Measurements from ENCODE around the gene SEC14L3.
"Not testable (repeated sequence)": the region's sequence is repeated elsewhere in the genome, so short reads cannot be mapped to it uniquely, and the experiment has no call there.

SEC14L3 gene

DNA sequence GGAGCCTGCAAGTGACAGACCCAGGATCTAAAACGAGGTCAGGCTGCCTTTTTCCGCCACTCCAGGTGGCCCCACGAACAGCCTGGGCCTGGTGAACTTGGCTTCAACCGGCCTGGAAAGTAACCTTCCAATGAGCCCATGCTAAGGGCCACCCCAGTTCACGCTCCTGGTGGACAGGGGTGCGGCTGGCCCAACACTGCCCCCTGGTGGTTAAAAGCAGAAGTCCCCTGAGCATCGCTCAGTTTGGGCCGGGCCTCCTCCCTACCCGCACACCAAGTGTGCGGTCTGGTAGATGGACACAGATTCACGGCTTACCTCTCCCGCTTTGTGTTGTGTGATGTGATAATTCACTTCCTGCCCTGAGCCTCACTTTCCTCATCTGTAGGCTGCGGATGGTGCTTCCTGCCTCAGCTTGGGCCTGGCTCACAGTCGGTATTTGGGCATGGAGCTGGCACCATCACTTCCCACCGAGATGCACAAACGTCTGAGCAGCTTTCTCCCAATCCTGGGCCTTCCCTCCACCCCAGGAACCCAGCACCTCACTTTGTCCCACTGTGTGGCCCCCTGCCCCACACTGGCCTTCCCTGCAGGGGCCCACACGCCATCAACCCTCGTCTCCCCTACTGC, 13.7 kb upstream of the SEC14L3 start:
- DNase-seq (ENCODE audit: low read depth) = peak; percentile 63

DNA sequence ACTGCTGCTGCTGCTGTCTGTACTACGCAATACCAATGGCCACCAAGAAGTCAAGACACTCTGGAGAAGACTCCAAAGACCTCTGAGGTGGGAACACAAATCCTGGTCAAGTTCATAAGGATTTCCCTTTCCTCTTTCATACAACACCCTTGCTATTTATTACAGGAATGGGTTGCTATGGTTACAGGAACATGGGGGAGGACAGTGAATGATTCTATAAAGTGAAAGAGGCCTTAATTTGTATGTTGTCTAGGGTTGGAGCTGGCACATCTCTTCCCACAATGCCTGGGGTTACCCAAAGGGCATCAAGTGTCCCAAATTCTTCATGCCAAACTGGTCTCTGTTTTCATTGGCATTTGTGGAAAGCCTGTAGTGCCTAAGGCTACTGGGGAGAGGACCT, 11.4 kb upstream of the SEC14L3 start:
- DNase-seq (ENCODE audit: low read depth) = peak; percentile 27

DNA sequence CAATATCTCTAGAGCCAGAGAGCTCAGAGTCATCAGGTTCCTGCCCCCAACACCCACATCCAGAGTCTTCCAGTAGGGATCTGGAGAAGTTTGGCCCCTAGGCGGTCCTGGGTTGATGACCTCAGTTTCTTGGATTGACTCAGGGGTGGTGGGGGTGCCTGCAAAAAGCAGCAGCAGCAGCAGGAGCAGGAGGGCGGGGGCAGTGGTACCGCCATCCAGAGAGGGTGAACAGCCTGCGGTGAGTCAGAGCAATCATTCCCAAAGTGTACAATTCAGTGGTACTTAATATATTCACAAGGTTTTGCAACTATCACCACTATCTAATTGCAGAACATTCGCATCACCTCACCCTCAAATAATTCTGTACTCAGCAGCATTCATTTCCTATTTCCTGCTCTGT, 9.9 kb upstream of the SEC14L3 start:
- DNase-seq (ENCODE audit: low read depth) = peak; percentile 29

DNA sequence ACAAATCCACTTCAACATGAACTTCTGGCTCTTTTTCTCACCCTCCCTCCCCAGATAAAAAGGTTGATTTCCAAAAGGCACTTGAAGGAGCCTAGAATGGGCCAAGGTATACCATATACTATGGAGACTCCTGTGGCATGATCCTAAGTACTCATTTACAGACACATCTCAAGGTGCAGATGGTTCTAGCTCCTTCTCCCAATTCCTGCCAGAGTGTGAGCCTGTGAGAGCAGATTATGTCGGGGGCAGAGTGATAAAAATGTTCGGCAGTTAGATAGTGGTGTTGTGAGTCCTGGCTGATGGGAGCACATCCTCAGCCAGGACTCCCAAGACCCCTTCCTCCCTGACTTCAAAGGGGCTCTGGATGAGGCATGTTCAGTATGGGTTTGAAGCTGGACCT, 8.2 kb upstream of the SEC14L3 start:
- no peak for DNase-seq (ENCODE audit: low read depth)

DNA sequence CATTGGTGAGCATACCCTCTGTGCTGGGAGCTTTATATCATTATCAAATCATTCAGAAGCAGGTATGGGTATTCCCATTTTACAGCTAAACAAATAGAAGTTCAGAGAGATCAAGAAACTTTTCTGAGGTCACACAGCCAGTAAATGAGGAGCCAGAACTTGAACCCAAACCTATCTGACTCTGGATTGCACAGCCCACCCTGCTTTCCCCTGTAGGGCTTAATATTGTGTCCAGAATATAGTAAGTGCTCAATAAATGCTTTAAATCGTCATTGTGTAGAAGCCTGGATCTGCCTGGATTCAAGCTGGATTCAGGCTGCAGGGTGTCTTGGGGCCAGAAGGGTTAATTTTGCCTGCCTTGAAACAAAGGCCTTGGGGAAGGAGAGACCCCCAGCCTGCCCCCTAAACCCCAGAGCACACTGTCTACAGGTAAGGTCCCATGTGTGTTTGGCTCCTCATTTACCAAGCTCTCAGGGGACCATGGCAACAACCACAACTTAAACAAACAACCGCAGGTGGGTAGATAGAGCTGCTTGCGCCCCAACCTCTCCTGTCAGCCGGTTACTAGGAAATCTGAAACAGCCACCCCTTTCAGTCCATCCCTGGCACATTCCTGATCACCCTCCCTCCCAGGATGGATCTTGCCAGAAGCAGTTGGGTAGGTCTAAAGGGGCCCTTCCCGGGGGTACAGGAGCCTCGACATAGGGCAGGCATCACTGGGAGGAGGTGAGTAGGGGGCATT, 3.0 kb upstream of the SEC14L3 start:
- no peak for DNase-seq (ENCODE audit: low read depth)

DNA sequence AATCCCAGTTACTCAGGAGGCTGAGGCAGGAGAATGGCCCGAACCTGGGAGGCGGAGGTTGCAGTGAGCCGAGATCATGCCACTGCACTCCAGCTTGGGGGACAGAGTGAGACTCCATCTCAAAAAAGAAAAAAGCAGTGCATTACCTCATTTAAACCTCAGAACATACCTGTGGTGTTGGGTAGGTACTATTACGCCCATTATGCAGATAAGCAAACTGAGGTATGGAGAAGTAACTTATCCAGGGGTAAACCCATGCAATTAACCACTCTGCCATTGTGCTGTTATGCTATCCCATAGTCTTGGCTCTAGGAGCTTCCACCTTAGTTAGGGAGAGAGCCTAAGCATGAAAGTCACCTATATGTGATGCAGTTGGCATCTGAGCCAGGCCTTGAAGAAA, 2.3 kb upstream of the SEC14L3 start:
- DNase-seq (ENCODE audit: low read depth) = no peak

DNA sequence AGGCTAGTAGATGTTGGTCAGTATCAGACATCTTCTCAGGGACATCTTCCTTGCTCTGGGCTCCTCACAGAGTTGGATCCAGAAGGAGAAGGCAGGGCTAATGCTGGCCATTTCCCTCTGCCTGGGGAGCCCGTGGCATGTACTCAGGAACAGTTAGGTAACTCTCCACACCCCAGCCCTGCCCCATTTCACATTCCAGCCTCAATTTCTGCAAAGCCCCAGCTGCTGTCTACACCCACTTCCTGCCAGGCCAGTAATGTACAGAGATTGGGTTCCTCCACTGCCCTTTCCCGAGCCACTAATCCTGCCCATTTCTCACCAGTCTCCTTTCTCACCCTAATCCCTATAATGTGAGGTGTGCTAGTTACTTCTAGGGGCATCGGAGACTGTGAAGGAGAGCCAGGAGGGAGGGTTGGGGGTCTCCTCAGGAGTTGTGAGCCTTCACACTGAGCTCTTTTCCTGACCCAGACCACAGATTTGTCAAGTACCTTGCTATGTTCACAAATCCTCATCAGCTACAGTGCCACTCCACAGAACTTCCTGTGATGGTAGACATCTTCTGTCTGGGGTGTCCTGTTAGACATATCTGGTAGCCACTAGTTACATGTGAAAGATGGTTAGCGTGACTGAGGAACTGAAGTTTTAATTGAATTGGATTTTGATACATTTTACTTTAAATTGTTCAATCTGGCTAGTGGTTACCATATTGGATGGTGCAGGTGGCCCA, 1.3 kb upstream of the SEC14L3 start:
- DNase-seq (ENCODE audit: low read depth) = no peak

DNA sequence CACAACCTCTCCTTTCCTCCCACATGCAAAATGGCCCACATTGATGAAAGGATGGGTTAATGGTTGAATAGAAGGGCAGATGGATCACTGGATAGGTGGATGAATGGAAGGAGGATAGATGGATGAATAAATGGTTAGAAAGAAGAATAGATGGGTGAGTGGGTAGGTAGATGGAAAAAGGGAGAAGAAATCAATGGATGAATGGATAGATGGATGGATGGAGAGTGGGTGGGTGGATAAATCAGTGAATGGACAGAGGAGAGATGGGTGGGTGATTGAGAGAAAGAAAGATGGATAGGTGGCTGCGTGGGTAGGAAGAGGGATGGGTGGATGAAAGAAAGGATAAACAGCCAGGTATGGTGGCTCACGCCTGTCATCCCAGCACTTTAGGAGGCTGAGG, 1.2 kb downstream of the SEC14L3 start:
- no peak for DNase-seq (ENCODE audit: low read depth)

DNA sequence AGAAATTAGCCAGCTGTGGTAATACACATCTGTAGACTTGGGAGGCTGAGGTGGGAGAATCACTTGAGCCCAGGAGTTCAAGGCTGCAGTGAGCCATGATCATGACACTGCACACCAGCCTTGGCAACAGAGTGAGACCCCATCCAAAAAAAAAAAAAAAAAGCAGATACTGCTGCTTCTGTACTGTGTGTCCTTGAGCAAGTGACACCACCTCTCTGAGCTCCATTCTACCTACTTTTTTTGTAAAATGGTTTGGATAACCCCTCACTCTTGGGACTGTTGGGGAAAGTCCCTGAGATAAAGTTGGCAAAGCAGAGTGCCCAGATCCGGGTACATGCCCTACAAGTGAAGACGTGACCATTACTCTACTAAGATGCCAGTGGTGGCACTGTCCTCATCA, 2.7 kb downstream of the SEC14L3 start:
- DNase-seq (ENCODE audit: low read depth) = no peak

DNA sequence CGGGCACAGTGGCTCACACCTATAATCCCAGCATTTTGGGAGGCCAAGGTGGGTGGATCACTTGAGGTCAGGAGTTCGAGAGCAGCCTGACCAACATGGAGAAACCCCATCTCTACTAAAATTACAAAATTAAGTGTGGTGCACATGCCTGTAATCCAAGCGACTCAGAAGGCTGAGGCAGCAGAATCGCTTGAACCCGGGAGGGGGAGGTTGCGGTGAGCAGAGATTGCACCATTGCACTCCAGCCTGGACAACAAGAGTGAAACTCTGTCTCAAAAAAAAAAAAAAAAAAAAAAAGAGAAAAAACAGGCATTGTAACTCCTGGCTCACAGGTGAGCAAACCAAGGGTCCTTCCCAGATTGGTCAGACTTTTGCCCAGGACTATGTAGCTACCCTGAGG, 11.3 kb downstream of the SEC14L3 start:
- not testable (repeated sequence) for DNase-seq (ENCODE audit: low read depth)

DNA sequence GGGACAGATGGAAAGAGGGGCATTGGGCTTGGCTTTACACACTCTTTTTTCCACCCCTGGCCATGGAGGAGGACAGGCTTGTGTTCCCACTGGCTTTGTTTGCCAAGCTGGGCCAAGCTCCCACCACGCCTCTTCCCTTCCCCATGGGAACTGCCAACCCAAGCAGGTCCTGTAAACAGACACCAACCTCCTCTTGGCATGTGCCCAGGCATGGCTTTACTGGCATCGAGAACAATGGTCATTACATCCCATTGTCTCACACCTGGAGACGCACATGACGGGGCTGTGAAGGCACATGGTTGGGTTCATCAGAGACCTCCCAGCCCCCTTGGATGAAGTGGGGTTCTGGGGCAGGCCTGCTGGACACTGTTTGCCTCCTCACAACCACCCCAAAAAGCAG, 11.7 kb downstream of the SEC14L3 start:
- no peak for DNase-seq (ENCODE audit: low read depth)

DNA sequence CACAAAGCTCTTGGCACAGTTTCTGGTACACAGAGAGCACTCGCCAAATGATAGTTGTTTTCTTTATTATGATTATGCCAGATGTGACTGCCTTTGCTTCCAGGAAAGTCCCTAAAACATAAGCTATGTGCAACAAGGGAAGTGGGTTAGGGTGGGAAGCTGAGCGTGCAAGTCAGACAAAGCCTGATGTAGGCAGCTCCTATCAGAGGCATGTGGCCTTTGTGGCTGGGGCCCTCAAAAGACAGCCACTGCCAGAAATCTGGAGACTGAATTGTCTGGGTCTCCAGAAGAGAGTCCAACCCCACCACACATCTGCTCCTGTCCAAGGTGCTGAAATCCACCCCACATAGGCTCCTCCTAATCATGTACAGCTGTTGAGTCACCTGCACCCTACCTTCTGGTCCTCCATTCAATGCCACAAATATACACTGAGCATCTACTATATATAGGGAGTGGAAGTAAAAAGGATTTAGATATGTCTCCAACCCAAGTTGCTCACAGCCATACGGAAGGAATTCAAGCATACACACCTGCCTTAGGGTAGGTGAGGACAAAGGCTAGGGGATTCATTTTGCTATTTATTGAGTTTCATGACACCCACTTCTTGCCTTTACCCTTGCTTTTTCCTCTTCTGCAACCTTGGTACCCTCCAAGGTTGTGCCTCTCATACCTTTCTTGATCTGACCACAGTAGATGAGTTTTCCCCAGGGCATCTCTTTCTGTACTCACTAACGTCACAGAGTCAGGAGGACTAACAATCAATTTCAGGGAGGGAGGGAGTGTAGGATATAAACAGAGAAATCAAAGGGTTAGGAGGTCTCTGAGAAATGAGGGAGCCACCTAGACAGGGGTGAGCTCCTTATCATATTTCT, 12.4 kb downstream of the SEC14L3 start:
- peak; percentile 44 for DNase-seq (ENCODE audit: low read depth)

DNA sequence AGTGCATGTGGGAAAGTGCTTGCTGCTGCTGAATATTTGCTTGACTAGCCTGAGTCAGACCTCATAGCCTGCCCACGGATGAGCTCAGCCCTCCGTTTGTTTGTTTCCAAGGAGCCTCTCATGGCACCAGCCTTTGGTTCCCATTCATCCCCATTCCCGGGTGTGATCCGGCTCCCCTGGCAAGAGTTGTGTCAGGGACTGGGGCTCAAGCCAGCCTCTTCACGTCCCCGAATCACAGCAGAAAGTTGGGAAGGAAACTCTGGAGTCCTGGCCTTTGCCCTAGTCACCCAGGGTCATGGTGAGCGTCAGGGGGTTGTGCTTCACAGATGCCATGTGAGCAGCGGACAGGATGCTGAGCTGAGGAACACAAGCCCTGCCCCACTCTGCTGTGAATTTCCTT, 13.8 kb downstream of the SEC14L3 start:
- no peak for DNase-seq (ENCODE audit: low read depth)

DNA sequence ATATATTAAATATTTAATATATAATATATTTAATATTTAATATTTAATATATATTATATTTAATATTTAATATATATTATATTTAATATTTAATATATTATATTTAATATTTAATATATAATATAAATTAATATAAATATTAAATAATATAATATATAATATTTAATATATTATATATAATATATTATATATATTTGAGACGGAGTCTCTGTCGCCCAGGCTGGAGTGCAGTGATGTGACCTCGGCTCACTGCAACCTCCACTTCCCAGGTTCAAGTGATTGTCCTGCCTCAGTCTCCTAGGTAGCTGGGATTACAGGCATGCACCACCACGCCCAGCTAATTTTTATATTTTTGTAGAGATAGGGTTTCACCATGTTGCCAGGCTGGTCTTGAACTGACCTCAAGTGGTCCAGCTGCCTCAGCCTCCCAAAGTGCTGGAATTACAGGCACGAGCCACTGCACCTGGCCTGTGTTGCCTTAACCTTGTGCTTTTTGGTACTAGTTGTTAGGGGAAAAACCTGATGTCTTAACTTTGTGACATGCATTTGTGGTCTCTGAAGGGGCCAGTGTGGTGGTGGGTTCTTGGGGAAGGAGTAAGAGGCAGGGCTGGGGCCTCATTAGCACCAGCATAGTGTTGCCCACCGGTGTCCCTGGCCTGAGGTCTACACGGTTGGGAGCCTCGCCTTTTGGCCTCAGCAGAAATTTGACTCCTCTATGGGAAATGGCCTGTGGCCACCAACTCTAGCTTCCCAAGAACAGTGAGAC, 16.6 kb downstream of the SEC14L3 start:
- no peak for DNase-seq (ENCODE audit: low read depth)

DNA sequence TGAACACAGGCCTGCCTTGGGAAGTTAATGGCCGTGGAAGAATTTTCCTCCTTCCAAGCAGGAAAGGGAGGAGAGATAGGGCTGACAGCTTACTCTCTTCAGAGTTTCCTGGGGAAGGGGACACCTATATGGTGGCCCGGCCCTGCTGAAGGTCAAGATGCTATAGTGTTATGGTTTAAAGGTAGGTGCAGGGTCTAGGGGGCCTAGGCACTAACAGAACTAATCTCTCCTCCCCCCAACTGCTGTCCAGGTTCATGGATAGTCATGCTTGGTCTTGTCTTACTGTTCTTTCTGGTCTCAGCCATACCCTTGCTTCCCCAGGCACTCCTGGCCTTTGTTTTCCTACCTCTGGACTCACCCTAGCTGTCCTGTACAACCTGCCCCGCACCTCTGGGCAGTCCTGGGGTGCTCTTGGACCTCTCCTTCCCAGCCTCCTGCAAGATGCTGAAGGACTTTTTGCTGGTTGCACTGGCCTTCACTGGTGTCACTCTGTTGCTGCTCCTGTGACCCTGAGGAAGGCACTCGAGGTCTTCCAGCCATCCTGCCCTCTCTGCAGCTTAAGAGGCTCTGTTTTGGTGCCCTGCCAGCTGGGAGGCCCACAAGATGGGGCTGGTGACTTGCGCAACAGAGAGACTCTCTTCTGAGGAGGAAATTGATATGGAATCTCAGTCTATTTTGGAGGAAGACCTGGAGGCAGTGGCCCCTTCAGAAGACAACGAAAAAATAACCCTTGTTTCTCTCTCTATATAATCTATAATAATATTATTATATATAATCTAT, 17.9 kb downstream of the SEC14L3 start:
- peak; percentile 21 for DNase-seq (ENCODE audit: low read depth)

DNA sequence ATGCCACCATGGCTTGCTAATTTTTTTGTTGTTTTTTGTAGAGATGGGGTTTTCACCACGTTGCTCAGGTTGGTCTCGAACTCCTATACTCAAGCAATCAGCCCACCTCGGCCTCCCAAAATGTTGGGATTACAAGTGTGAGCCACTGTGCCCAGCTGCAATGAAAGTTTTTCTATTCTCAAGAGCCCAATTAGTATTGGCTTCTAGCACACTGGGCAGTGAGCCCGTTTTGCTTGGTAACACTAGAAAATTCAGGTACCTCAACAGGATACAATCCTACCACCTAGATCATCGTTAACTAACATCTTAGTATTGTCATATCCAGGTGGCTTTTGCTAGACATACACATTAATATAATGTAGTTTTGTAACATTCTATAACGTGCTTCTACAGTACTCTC, 19.0 kb downstream of the SEC14L3 start:
- DNase-seq (ENCODE audit: low read depth) = no peak

DNA sequence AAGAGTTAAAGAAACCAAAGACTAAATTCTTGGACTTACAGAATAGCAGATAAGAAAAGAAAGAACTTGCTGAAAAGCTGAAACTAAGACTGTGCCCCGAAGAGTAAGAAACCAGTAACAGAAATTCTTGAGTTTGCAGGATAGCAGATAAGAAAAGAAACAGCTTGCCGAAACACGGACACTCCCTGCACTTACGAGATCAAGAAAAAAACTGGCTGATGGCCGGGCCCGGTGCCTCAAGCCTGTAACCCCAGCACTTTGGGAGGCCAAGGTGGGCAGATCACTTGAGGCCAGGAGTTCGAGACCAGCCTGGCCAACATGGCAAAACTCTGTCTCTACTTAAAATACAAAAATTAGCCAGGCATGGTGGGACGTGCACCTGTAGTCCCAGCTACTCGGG, 20.3 kb downstream of the SEC14L3 start:
- DNase-seq (ENCODE audit: low read depth) = not testable (repeated sequence)

DNA sequence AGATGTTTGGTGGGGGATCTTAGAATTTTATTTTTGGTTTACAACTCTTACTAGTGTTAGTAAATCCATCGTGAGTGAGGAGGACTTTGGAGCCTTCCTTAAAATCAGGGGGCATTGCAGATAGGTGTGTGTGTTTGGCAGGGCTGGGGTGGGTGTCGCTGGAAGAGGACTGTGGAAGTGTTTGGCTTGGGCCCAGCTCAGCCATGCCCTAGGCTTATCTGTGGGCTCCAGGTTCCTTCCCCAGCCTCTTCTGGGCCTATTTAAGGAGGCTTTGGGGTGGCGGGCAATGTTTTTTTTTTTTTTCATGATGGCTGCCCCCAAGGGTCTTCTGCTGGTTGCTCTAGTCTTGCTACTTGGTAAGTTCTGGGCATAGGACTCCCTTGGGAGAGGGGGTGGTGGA, 24.2 kb downstream of the SEC14L3 start:
- DNase-seq (ENCODE audit: low read depth) = no peak

DNA sequence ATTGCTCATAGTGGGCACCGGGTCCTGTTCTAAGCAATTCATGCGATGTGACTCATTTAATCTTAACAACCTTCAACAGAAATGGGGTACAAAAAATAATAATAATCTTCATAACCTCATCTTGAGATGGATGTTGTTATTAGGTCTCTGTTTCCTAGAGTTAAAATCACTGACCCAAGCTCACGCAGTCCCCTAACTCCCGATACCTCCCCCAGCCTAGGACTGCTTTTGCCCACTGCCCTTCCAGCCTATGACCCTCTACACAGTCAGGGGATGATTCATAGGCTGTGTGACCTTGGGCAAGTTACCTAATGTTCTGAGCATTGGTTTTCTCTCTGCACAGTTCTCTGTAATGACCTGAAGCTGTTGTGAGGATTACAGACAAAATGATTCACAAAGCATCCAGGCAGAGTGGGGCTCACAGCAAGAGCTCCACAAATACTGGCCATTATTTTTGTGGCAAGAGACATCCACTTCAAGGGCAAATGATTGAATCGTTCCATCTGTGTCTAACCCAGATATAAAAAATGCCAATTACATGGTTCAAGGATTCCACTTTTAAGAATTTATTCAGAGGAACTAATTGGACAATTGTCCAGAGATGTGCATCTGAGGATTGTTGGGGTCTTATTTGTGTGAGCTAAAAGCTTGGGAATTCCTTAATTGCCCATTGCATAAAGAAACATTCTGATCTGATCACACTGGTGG, 26.2 kb downstream of the SEC14L3 start:
- DNase-seq (ENCODE audit: low read depth) = peak; percentile 15
